Upper lobe of left lung (tissue), 4 donors: Measurements from ENCODE around the gene LILRB4.

ENCODE experiments used
- CTCF ChIP-seq, 6 experiments: fragments of 450-650 bp in 4 of 6; fragments of 200-600 bp in 2 of 6; sonication (generic) in 2 of 6; IDR thresholded peaks; one replicate each; pipeline ENCODE4 v1.5.1; 2016 to 2019; ENCODE audit warnings: antibody characterized with exemption in 6 of 6
- POLR2A ChIP-seq, 4 donors: fragments of 450-650 bp; IDR thresholded peaks; one replicate each; pipeline ENCODE4 v1.5.1; 2016 to 2017; ENCODE audit warnings: antibody characterized with exemption in 4 of 4, mild to moderate bottlenecking in 2 of 4
- POLR2AphosphoS5 ChIP-seq, 2 donors: sonication (generic); formaldehyde crosslinking; IDR thresholded peaks; one replicate each; pipeline ENCODE4 v1.5.1; 2017; ENCODE audit warnings: antibody characterized with exemption in 2 of 2

- no peak for TF ChIP-seq CTCF (IDR thresholded peaks at IDR 0.05)
- no peak for TF ChIP-seq POLR2A (IDR thresholded peaks at IDR 0.05)
- TF ChIP-seq POLR2AphosphoS5 (IDR thresholded peaks at IDR 0.05), result no peak
Measured at GRCh38 chr19:54707962-54708361, 45.2 kb downstream of the LILRB4 start.
